HG03457 (cell line): ENCODE data around the gene GGT5.
"Not testable (repeated sequence)": the region's sequence is repeated elsewhere in the genome, so short reads cannot be mapped to it uniquely, and the experiment has no call there.

Experiments
- ATAC-seq: cut with Tn5 transposase; IDR thresholded peaks from one replicate; pipeline ENCODE4 v1.9.1; 2021; ENCODE audit warnings: moderate number of reproducible peaks; ENCODE audit not compliant: unreplicated experiment

The GGT5 gene

GRCh38 chr22:24206460-24207263 lies 38.2 kb downstream of the GGT5 start:
- not testable (repeated sequence) for ATAC-seq

- ATAC-seq: no peak
Observed at GRCh38 chr22:24205438-24206195, 39.3 kb downstream of the GGT5 start.

- not testable (repeated sequence) for ATAC-seq
Observed at GRCh38 chr22:24203856-24204255, 41.0 kb downstream of the GGT5 start.

GRCh38 chr22:24201681-24202614 lies 42.9 kb downstream of the GGT5 start:
- ATAC-seq: no peak

GRCh38 chr22:24200619-24201212 lies 44.2 kb downstream of the GGT5 start:
- no peak for ATAC-seq

- no peak for ATAC-seq
Observed at GRCh38 chr22:24198682-24199052, 46.2 kb downstream of the GGT5 start.

GRCh38 chr22:24191893-24192292 lies 53.0 kb downstream of the GGT5 start:
- ATAC-seq: no peak

- ATAC-seq: no peak
Observed at GRCh38 chr22:24191381-24191841, 53.5 kb downstream of the GGT5 start.

GRCh38 chr22:24190596-24191208 lies 54.2 kb downstream of the GGT5 start:
- ATAC-seq: no peak

GRCh38 chr22:24190159-24190540 lies 54.7 kb downstream of the GGT5 start:
- no peak for ATAC-seq

- ATAC-seq: no peak
Observed at GRCh38 chr22:24189249-24190158, 55.4 kb downstream of the GGT5 start.

GRCh38 chr22:24188705-24189248 lies 56.1 kb downstream of the GGT5 start:
- ATAC-seq: no peak

- no peak for ATAC-seq
Observed at GRCh38 chr22:24187731-24188644, 56.9 kb downstream of the GGT5 start.

- no peak for ATAC-seq
Observed at GRCh38 chr22:24186892-24187670, 57.8 kb downstream of the GGT5 start.

GRCh38 chr22:24186352-24186740 lies 58.5 kb downstream of the GGT5 start:
- ATAC-seq: no peak

- ATAC-seq: no peak
Observed at GRCh38 chr22:24185501-24186351, 59.2 kb downstream of the GGT5 start.
